ENCODE data around the gene MME.

DNA sequence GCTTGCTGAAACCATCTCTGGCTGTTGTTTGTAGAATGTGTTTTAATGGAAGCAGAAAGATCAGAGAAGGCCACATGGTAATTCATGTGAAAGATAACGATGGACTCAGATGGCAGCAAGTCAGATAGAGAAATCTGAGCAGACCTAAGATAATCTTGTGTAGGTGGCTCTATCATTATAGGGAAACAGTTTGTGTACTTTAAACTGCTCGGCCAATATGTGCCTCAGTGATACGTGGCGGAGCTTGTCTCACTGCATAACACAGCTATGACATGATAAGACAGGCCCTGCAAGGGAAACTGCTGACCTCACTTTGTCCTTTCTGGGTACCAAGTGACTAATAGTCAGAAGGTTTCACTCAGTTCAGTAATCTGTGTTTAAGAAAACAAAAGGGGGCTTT is 51.0 kb downstream of the MME start:
- TF ChIP-seq, protein P1, sequence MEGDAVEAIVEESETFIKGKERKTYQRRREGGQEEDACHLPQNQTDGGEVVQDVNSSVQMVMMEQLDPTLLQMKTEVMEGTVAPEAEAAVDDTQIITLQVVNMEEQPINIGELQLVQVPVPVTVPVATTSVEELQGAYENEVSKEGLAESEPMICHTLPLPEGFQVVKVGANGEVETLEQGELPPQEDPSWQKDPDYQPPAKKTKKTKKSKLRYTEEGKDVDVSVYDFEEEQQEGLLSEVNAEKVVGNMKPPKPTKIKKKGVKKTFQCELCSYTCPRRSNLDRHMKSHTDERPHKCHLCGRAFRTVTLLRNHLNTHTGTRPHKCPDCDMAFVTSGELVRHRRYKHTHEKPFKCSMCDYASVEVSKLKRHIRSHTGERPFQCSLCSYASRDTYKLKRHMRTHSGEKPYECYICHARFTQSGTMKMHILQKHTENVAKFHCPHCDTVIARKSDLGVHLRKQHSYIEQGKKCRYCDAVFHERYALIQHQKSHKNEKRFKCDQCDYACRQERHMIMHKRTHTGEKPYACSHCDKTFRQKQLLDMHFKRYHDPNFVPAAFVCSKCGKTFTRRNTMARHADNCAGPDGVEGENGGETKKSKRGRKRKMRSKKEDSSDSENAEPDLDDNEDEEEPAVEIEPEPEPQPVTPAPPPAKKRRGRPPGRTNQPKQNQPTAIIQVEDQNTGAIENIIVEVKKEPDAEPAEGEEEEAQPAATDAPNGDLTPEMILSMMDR (conservative IDR thresholded peaks at IDR 0.05; ENCODE audit: low read length): no peak
- no peak for TF ChIP-seq EZH2phosphoT487 (IDR thresholded peaks at IDR 0.05; ENCODE audit: borderline replicate concordance)
